PFSK-1 (cell line): ENCODE data around the gene GDPGP1.
A peak's percentile ranks its signal among the peaks of the same experiment; 100 is the strongest.

ENCODE experiments used
- FOXP2 ChIP-seq: optimal IDR thresholded peaks from 2 replicates; pipeline ENCODE3; 2011; ENCODE audit warnings: borderline replicate concordance, control low read depth, inconsistent platforms; ENCODE audit not compliant: insufficient read depth; ENCODE audit errors: extremely low read length, extremely low read depth
- POLR2AphosphoS5 ChIP-seq: IDR thresholded peaks from 2 replicates; pipeline ENCODE4 v1.6.1; 2012; ENCODE audit warnings: low read depth, mild to moderate bottlenecking, control low read depth, low read length, moderate library complexity
- REST ChIP-seq, 2 experiments: IDR thresholded peaks; 2 replicates each; pipeline versions ENCODE4 v1.6.1 to v1.8.0; 2011 to 2012; ENCODE audit warnings: low read depth in 2 of 2, low read length in 2 of 2, control low read depth in 1 of 2, inconsistent platforms in 1 of 2, mild to moderate bottlenecking in 1 of 2, moderate library complexity in 1 of 2; ENCODE audit not compliant: insufficient read depth in 1 of 2
- SIN3A ChIP-seq: IDR thresholded peaks from 2 replicates; pipeline ENCODE4 v1.6.1; 2012; ENCODE audit warnings: mild to moderate bottlenecking, low read length, moderate library complexity, borderline replicate concordance; ENCODE audit not compliant: insufficient read depth
- TAF1 ChIP-seq: IDR thresholded peaks from 2 replicates; pipeline ENCODE4 v1.6.1; 2012; ENCODE audit warnings: low read length, control low read depth, borderline replicate concordance; ENCODE audit not compliant: insufficient read depth

The GDPGP1 gene

GRCh38 chr15:90259524-90259923 lies 25.5 kb downstream of the GDPGP1 start:
- TF ChIP-seq SIN3A: no peak
- TF ChIP-seq POLR2AphosphoS5: no peak
- TF ChIP-seq TAF1: no peak
- no peak for TF ChIP-seq REST (IDR thresholded peaks at IDR 0.05; ENCODE audit: insufficient read depth in 1 of 2, low read depth in 2 of 2, low read length in 2 of 2)
- no peak for TF ChIP-seq FOXP2

- TF ChIP-seq SIN3A: no peak
- TF ChIP-seq POLR2AphosphoS5: no peak
- TF ChIP-seq FOXP2: no peak
- TF ChIP-seq REST (IDR thresholded peaks at IDR 0.05; ENCODE audit: insufficient read depth in 1 of 2, low read depth in 2 of 2, low read length in 2 of 2): no peak
- no peak for TF ChIP-seq TAF1
Observed at GRCh38 chr15:90261811-90262210, 27.8 kb downstream of the GDPGP1 start.

GRCh38 chr15:90262426-90262825 lies 28.4 kb downstream of the GDPGP1 start:
- TF ChIP-seq REST (IDR thresholded peaks at IDR 0.05; ENCODE audit: insufficient read depth in 1 of 2, low read depth in 2 of 2, low read length in 2 of 2) (no peak), SIN3A (no peak), POLR2AphosphoS5 (no peak)

- TF ChIP-seq POLR2AphosphoS5 (no peak), FOXP2 (no peak), SIN3A (no peak), REST (IDR thresholded peaks at IDR 0.05; ENCODE audit: insufficient read depth in 1 of 2, low read depth in 2 of 2, low read length in 2 of 2) (no peak)
Observed at GRCh38 chr15:90264671-90265070, 30.7 kb downstream of the GDPGP1 start.

GRCh38 chr15:90265271-90266060 lies 31.5 kb downstream of the GDPGP1 start, which contains the start of gene NGRN:
TSS of gene NGRN (plus strand) at chr15:90265672. CDS start at chr15:90265713, 41 bp downstream.
- TF ChIP-seq REST (IDR thresholded peaks at IDR 0.05; ENCODE audit: insufficient read depth in 1 of 2, low read depth in 2 of 2, low read length in 2 of 2) (peak; percentile 16 to 53; a peak in 2 of 4 replicates), SIN3A (0 out of 2 replicates have a peak, but pooled peaks have one; percentile 63), FOXP2 (no peak), TAF1 (peak; percentile 97), POLR2AphosphoS5 (peak; percentile 96)
